CD14-positive monocyte (primary cell): ENCODE measurements around the gene APC. TPM values are rescaled to one million over a fixed set of nuclear protein-coding genes. Genes with fewer than 3 reads are reported as not detected.

Experiments used
- DNase-seq, 3 donors: peaks; one replicate each; pipeline ENCODE4 v3.0.0-alpha.2; 2011 to 2022
- H2AFZ ChIP-seq: 2 replicates; pipeline ENCODE4 v1.6.0; 2012; ENCODE audit warnings: mild to moderate bottlenecking, low read depth, low read length, inconsistent platforms; ENCODE audit not compliant: insufficient read depth, poor library complexity, severe bottlenecking
- H3K27ac ChIP-seq, 2 donors: 1 replicate in 1 of 2; 2 replicates in 1 of 2; pipeline ENCODE4 v1.5.1; 2012 to 2013; ENCODE audit warnings: low read length in 2 of 2, control low read depth in 1 of 2, inconsistent platforms in 1 of 2, low read depth in 1 of 2, mild to moderate bottlenecking in 1 of 2
- H3K27me3 ChIP-seq, 2 donors: one replicate each; pipeline versions ENCODE4 v1.6.0 to v1.6.1; 2011 to 2013; ENCODE audit warnings: low read length in 2 of 2; ENCODE audit not compliant: control insufficient read depth in 2 of 2, insufficient read depth in 2 of 2
- H3K36me3 ChIP-seq, 2 donors: replicated peaks in 1 of 2; 1 replicate in 1 of 2; 2 replicates in 1 of 2; pipeline versions ENCODE4 v1.5.1 to v1.6.1; 2012 to 2013; ENCODE audit warnings: low read length in 2 of 2, control low read depth in 1 of 2, inconsistent platforms in 1 of 2, mild to moderate bottlenecking in 1 of 2; ENCODE audit not compliant: insufficient read depth in 2 of 2, control insufficient read depth in 1 of 2
- H3K4me1 ChIP-seq, 2 donors: 1 replicate in 1 of 2; 2 replicates in 1 of 2; pipeline versions ENCODE4 v1.5.1 to v1.6.1; 2012 to 2013; ENCODE audit warnings: low read length in 2 of 2, control low read depth in 1 of 2, inconsistent platforms in 1 of 2, mild to moderate bottlenecking in 1 of 2, moderate library complexity in 1 of 2; ENCODE audit not compliant: insufficient read depth in 2 of 2, control insufficient read depth in 1 of 2
- H3K4me2 ChIP-seq: replicated peaks from 2 replicates; pipeline ENCODE3; 2012; ENCODE audit warnings: low read length, moderate library complexity, mild to moderate bottlenecking; ENCODE audit not compliant: poor library complexity, severe bottlenecking; ENCODE audit errors: extremely low read depth
- H3K4me3 ChIP-seq, 3 experiments: fragments of 200-600 bp in 1 of 3; sonication (generic) in 1 of 3; replicated peaks in 1 of 3; 1 replicate in 2 of 3; 2 replicates in 1 of 3; pipeline ENCODE4 v1.5.1; 2011 to 2013; ENCODE audit warnings: low read length in 3 of 3, mild to moderate bottlenecking in 3 of 3, control low read depth in 2 of 3, low read depth in 2 of 3, inconsistent platforms in 1 of 3, moderate library complexity in 1 of 3
- H3K79me2 ChIP-seq: 2 replicates; pipeline ENCODE4 v1.6.0; 2012; ENCODE audit warnings: mild to moderate bottlenecking, control low read depth, inconsistent platforms, low read length, moderate library complexity; ENCODE audit not compliant: insufficient read depth
- H3K9ac ChIP-seq: 2 replicates; pipeline ENCODE4 v1.6.0; 2017; ENCODE audit warnings: low read length, mild to moderate bottlenecking; ENCODE audit not compliant: insufficient read depth, poor library complexity, severe bottlenecking
- H3K9me3 ChIP-seq, 2 donors: replicated peaks in 1 of 2; 1 replicate in 1 of 2; 2 replicates in 1 of 2; pipeline versions ENCODE4 v1.5.1 to v1.6.1; 2012 to 2013; ENCODE audit warnings: low read length in 2 of 2, control low read depth in 1 of 2; ENCODE audit not compliant: control insufficient read depth in 1 of 2, insufficient read depth in 1 of 2
- H4K20me1 ChIP-seq: 2 replicates; pipeline ENCODE4 v1.6.0; 2012; ENCODE audit warnings: mild to moderate bottlenecking, low read length, control low read depth, moderate library complexity; ENCODE audit not compliant: insufficient read depth
- H3K27ac Mint-ChIP-seq, 7 donors: one replicate each; pipeline ENCODE4 v1.8.0; 2020; ENCODE audit warnings: mild to moderate bottlenecking in 7 of 7, mixed read lengths in 7 of 7, moderate library complexity in 6 of 7, inconsistent platforms in 2 of 7
- H3K27me3 Mint-ChIP-seq, 3 donors: one replicate each; pipeline ENCODE4 v1.8.0; 2021 to 2022; ENCODE audit warnings: low read depth in 3 of 3, mild to moderate bottlenecking in 3 of 3, mixed read lengths in 3 of 3, moderate library complexity in 3 of 3, inconsistent platforms in 1 of 3
- H3K36me3 Mint-ChIP-seq, 2 donors: one replicate each; pipeline ENCODE4 v1.8.0; 2020; ENCODE audit warnings: mixed read lengths in 2 of 2, inconsistent platforms in 1 of 2, mild to moderate bottlenecking in 1 of 2
- H3K4me1 Mint-ChIP-seq: one replicate; pipeline ENCODE4 v1.8.0; 2020; ENCODE audit warnings: mild to moderate bottlenecking, mixed read lengths
- H3K4me3 Mint-ChIP-seq, 2 donors: one replicate each; pipeline ENCODE4 v1.8.0; 2020; ENCODE audit warnings: mild to moderate bottlenecking in 2 of 2, mixed read lengths in 2 of 2, moderate library complexity in 1 of 2
- H3K9me3 Mint-ChIP-seq, 7 donors: one replicate each; pipeline ENCODE4 v1.8.0; 2020 to 2022; ENCODE audit warnings: mixed read lengths in 7 of 7, mild to moderate bottlenecking in 6 of 7, moderate library complexity in 6 of 7, inconsistent platforms in 2 of 7
- WGBS: methylation state at CpG from one replicate; pipeline ENCODE4 v1.1.5; 2013; ENCODE audit warnings: missing lambda C conversion rate; ENCODE audit not compliant: insufficient coverage; 5-methylcytosine and 5-hydroxymethylcytosine counted together
- intact Hi-C, 2 donors: fragments of 100-400 bp; cut with micrococcal nuclease; formaldehyde crosslinking; loops; one replicate each; pipeline versions ENCODE4 v1.15.0 to v1.15.1; 2023
- polyA plus RNA-seq, 3 donors: library from polyadenylated mRNA; depleted of rRNA in 1 of 3; unstranded in 2 of 3; stranded (reverse) in 1 of 3; fragments of 300-500 nt in 2 of 3; fragments of >200 nt in 1 of 3; fragmentation: Illumina TruSeq in 2 of 3; gene quantifications; 1 replicate in 2 of 3; 2 replicates in 1 of 3; pipeline ENCODE4 v1.2.3, GENCODE V29; 2012 to 2021
- TF ChIP-seq, protein P1 (sequence below): fragments of 200-600 bp; IDR thresholded peaks from one replicate; pipeline ENCODE4 v1.8.0; 2022; ENCODE audit warnings: antibody characterized with exemption, mild to moderate bottlenecking

APC gene
- polyA plus RNA-seq, 3 donors = 6.5 to 13.6 (median 9.0) TPM

DNA sequence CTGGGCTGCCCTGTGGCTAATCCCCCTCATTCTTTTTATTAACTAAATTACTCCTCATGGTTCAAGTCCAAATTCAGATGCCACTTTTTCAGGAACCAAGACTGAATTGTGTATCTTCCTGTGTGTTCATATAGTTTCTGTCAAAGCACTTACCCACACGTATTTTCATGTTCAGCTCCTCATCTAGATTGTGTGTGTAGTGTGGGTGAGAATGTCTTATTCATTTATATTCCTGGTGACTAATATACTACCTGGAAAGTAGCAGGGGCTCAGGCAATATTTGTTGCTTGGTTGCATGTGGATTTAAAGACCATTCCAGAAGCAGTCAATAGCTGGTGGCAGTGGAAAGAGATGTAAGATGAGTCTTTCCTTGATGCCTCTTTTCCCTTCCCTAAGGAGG is 74.9 kb downstream of the APC start:
- TF ChIP-seq, protein P1, sequence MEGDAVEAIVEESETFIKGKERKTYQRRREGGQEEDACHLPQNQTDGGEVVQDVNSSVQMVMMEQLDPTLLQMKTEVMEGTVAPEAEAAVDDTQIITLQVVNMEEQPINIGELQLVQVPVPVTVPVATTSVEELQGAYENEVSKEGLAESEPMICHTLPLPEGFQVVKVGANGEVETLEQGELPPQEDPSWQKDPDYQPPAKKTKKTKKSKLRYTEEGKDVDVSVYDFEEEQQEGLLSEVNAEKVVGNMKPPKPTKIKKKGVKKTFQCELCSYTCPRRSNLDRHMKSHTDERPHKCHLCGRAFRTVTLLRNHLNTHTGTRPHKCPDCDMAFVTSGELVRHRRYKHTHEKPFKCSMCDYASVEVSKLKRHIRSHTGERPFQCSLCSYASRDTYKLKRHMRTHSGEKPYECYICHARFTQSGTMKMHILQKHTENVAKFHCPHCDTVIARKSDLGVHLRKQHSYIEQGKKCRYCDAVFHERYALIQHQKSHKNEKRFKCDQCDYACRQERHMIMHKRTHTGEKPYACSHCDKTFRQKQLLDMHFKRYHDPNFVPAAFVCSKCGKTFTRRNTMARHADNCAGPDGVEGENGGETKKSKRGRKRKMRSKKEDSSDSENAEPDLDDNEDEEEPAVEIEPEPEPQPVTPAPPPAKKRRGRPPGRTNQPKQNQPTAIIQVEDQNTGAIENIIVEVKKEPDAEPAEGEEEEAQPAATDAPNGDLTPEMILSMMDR = no peak
- no peak overlapping the region for H3K4me3 ChIP-seq
- H3K36me3 ChIP-seq = peaks cover 34 to 93% of the 10 kb centered on the region in 2 donors
- H3K9ac ChIP-seq = no peak overlapping the region
- H3K4me2 ChIP-seq = no peak overlapping the region
- H3K27me3 ChIP-seq = no peaks in the 10 kb centered on the region
- no peaks in the 10 kb centered on the region for H3K79me2 ChIP-seq
- H3K4me1 Mint-ChIP-seq = no peaks in the 10 kb centered on the region
- WGBS = no CpG with 5 or more reads among the region's 1 CpG
- H2AFZ ChIP-seq = no peak overlapping the region
- H3K27me3 Mint-ChIP-seq = no peaks in the 10 kb centered on the region
- peaks cover 0 to 4% (median 0%) of the 10 kb centered on the region in 7 donors for H3K9me3 Mint-ChIP-seq
- H3K27ac ChIP-seq = no peak overlapping the region
- DNase-seq = no peak
- peaks cover 9% of the 10 kb centered on the region for H4K20me1 ChIP-seq
- intact Hi-C loops = no loop called here
- no peak overlapping the region for H3K4me3 Mint-ChIP-seq
- peak overlapping the region in 2 of 7 donors; percentile 1 to 40 for H3K27ac Mint-ChIP-seq
- H3K36me3 Mint-ChIP-seq = peaks cover 54 to 72% of the 10 kb centered on the region in 2 donors
- H3K4me1 ChIP-seq = no peaks in the 10 kb centered on the region
- no peaks in the 10 kb centered on the region for H3K9me3 ChIP-seq

DNA sequence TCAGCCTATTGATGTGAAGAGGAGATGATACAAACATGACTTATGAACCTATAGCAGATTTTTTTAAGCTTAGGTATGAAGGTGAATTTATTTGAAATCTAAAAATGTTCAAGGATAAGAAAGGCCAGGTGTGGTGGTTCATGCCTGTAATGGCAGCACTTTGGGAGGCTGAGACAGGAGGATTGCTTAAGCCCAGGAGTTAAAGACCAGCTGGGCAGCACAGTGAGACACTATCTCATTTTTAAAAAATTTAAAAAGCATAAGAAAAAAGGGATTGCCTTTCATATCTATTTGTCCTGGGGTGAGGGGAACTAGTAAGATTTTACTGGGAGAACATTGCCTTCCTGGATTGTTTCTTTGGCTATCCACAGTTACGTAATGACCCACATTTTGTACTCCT is 82.6 kb downstream of the APC start:
- H4K20me1 ChIP-seq = no peaks in the 10 kb centered on the region
- no peaks in the 10 kb centered on the region for H3K27me3 ChIP-seq
- no peaks in the 10 kb centered on the region for H3K4me1 Mint-ChIP-seq
- no peaks in the 10 kb centered on the region for H3K9me3 ChIP-seq
- TF ChIP-seq, protein P1 = no peak
- peaks cover 66 to 76% of the 10 kb centered on the region in 2 donors for H3K36me3 Mint-ChIP-seq
- H3K9ac ChIP-seq = no peak overlapping the region
- H3K27me3 Mint-ChIP-seq = no peaks in the 10 kb centered on the region
- H3K4me1 ChIP-seq = no peaks in the 10 kb centered on the region
- H3K36me3 ChIP-seq = peaks cover 58 to 91% of the 10 kb centered on the region in 2 donors
- no peak overlapping the region for H3K27ac ChIP-seq
- no peak for DNase-seq
- H3K4me3 ChIP-seq = no peak overlapping the region
- no peak overlapping the region for H3K4me3 Mint-ChIP-seq
- H2AFZ ChIP-seq = no peak overlapping the region
- H3K27ac Mint-ChIP-seq = peak overlapping the region in 1 of 7 donors; percentile 37
- intact Hi-C loops = no loop called here
- H3K9me3 Mint-ChIP-seq = no peaks in the 10 kb centered on the region
- H3K79me2 ChIP-seq = no peaks in the 10 kb centered on the region
- no CpG with 5 or more reads among the region's 1 CpG for WGBS
- no peak overlapping the region for H3K4me2 ChIP-seq
